ENCODE results near the gene NAA60.

NAA60 gene

GRCh38 chr16:3501783-3502400 lies 58.4 kb downstream of the NAA60 start:
- no peak for TF ChIP-seq EP300 (IDR thresholded peaks at IDR 0.05; ENCODE audit: borderline replicate concordance)
- TF ChIP-seq TAF1 (IDR thresholded peaks at IDR 0.05; ENCODE audit: low read depth), result no peak
- TF ChIP-seq RAD21 (IDR thresholded peaks at IDR 0.05; ENCODE audit: low read depth), result no peak
- no peak for TF ChIP-seq YY1 (IDR thresholded peaks at IDR 0.05; ENCODE audit: low read depth)
- no peak for TF ChIP-seq EGR1 (IDR thresholded peaks at IDR 0.05)
- no peak for TF ChIP-seq MAX (IDR thresholded peaks at IDR 0.05)
- TF ChIP-seq REST (IDR thresholded peaks at IDR 0.05; ENCODE audit: low read depth), result no peak
- no peak for TF ChIP-seq NFIC (IDR thresholded peaks at IDR 0.05)
- TF ChIP-seq TCF12 (IDR thresholded peaks at IDR 0.05; ENCODE audit: low read depth), result no peak
- TF ChIP-seq TEAD4 (IDR thresholded peaks at IDR 0.05), result no peak

GRCh38 chr16:3503523-3503922 lies 60.0 kb downstream of the NAA60 start:
- TF ChIP-seq TAF1 (IDR thresholded peaks at IDR 0.05; ENCODE audit: low read depth) (no peak), NFIC (IDR thresholded peaks at IDR 0.05) (no peak), EGR1 (IDR thresholded peaks at IDR 0.05) (no peak), TEAD4 (IDR thresholded peaks at IDR 0.05) (no peak), CREB1 (IDR thresholded peaks at IDR 0.05; ENCODE audit: low read depth) (no peak), RAD21 (IDR thresholded peaks at IDR 0.05; ENCODE audit: low read depth) (no peak), YY1 (IDR thresholded peaks at IDR 0.05; ENCODE audit: low read depth) (no peak), USF1 (IDR thresholded peaks at IDR 0.05) (no peak), EP300 (IDR thresholded peaks at IDR 0.05; ENCODE audit: borderline replicate concordance) (no peak), REST (IDR thresholded peaks at IDR 0.05; ENCODE audit: low read depth) (no peak), TCF12 (IDR thresholded peaks at IDR 0.05; ENCODE audit: low read depth) (no peak), CEBPB (IDR thresholded peaks at IDR 0.05) (no peak), MAX (IDR thresholded peaks at IDR 0.05) (no peak), FOXM1 (IDR thresholded peaks at IDR 0.05; ENCODE audit: borderline replicate concordance, low read depth) (no peak), ZBTB7A (IDR thresholded peaks at IDR 0.05; ENCODE audit: low read depth) (no peak)

GRCh38 chr16:3508736-3509135 lies 65.3 kb downstream of the NAA60 start:
- TF ChIP-seq TAF1 (IDR thresholded peaks at IDR 0.05; ENCODE audit: low read depth), result no peak
- no peak for TF ChIP-seq CEBPB (IDR thresholded peaks at IDR 0.05)
- TF ChIP-seq FOXM1 (IDR thresholded peaks at IDR 0.05; ENCODE audit: borderline replicate concordance, low read depth), result no peak
- no peak for TF ChIP-seq NFIC (IDR thresholded peaks at IDR 0.05)
- TF ChIP-seq RAD21 (IDR thresholded peaks at IDR 0.05; ENCODE audit: low read depth), result no peak
- no peak for TF ChIP-seq TCF12 (IDR thresholded peaks at IDR 0.05; ENCODE audit: low read depth)
- no peak for TF ChIP-seq MAX (IDR thresholded peaks at IDR 0.05)
- TF ChIP-seq EGR1 (IDR thresholded peaks at IDR 0.05), result no peak
- no peak for TF ChIP-seq REST (IDR thresholded peaks at IDR 0.05; ENCODE audit: low read depth)
- TF ChIP-seq EP300 (IDR thresholded peaks at IDR 0.05; ENCODE audit: borderline replicate concordance), result no peak
- TF ChIP-seq YY1 (IDR thresholded peaks at IDR 0.05; ENCODE audit: low read depth), result no peak
- no peak for TF ChIP-seq ZBTB7A (IDR thresholded peaks at IDR 0.05; ENCODE audit: low read depth)
- no peak for TF ChIP-seq CREB1 (IDR thresholded peaks at IDR 0.05; ENCODE audit: low read depth)
- TF ChIP-seq USF1 (IDR thresholded peaks at IDR 0.05), result no peak
- TF ChIP-seq TEAD4 (IDR thresholded peaks at IDR 0.05), result no peak

GRCh38 chr16:3509470-3509928 lies 66.0 kb downstream of the NAA60 start:
- no peak for TF ChIP-seq RAD21 (IDR thresholded peaks at IDR 0.05; ENCODE audit: low read depth)
- no peak for TF ChIP-seq TAF1 (IDR thresholded peaks at IDR 0.05; ENCODE audit: low read depth)
- no peak for TF ChIP-seq EP300 (IDR thresholded peaks at IDR 0.05; ENCODE audit: borderline replicate concordance)
